Stimulated activated CD4-positive, alpha-beta T cell treated with anti-CD3 and anti-CD28 coated beads, Interleukin-1b, Interleukin-23, amount 100 ng/mL, for 48 hours (primary cell): Measurements from ENCODE around the gene WWP2.
"Not testable (repeated sequence)": the region's sequence is repeated elsewhere in the genome, so short reads cannot be mapped to it uniquely, and the experiment has no call there.

ENCODE experiments used
- DNase-seq: peaks from one replicate; pipeline ENCODE4 v3.0.0-alpha.2; 2020

The WWP2 gene

GRCh38 chr16:69798466-69798865, 36.3 kb downstream of the WWP2 start:
- no peak for DNase-seq

DNA sequence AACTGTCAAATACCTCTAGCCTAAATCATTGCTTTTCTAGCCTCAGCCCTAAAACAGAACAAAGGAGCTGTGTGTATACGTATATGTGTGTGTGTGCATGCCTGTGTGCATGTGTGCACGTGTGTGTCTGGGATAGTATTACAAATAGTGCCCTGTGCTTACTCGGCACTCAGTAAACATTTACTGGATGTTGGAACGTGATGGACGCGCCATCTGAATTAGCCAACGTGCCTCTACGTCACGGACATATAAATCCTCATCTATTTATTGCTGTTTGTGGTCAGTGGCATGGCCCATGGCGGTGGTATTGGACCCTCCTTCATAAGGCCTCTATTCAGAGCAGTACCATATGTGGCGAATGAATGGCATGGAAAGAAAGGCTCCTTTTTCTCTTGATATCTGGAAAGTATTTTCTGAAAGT, 37.5 kb downstream of the WWP2 start:
- DNase-seq = no peak

GRCh38 chr16:69804297-69804696, 42.2 kb downstream of the WWP2 start:
- no peak for DNase-seq

DNA sequence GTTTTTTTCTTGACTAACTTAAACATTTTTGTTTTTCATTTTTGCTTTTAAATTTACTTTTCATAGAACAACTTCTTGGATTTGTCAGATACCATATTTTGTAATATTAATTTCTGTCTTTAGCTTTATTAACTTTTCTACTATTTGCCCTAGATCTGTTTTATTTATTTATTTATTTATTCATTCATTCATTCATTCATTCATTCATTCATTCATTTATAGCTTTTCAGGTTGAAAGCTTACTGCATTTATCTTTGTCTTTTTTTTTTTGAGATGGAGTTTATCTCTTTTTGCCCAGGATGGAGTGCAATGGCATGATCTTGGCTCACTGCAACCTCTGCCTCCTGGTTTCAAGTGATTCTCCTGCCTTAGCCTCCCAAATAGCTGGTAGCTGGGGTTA, 44.6 kb downstream of the WWP2 start:
- not testable (repeated sequence) for DNase-seq

DNA sequence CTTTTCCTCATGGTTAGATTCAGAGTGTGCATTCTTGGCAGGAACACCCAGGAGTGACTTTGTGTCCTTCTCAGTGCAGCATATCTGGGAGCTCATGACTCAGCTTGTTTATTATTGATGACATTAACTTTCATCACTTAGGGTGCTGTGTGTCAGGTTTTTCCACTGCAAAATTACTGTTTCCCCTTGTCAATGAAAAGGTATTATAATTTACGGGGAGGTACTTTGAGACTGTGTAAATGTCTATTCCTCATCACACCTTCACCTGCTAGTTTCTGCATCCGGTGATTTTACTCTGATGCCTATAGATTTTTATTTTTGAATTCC, 50.5 kb downstream of the WWP2 start:
- DNase-seq = no peak

GRCh38 chr16:69814078-69814477, 51.9 kb downstream of the WWP2 start:
- no peak for DNase-seq

GRCh38 chr16:69814561-69814960, 52.4 kb downstream of the WWP2 start:
- no peak for DNase-seq

- DNase-seq = not testable (repeated sequence)
Measured at GRCh38 chr16:69815216-69815883, 53.2 kb downstream of the WWP2 start.

DNA sequence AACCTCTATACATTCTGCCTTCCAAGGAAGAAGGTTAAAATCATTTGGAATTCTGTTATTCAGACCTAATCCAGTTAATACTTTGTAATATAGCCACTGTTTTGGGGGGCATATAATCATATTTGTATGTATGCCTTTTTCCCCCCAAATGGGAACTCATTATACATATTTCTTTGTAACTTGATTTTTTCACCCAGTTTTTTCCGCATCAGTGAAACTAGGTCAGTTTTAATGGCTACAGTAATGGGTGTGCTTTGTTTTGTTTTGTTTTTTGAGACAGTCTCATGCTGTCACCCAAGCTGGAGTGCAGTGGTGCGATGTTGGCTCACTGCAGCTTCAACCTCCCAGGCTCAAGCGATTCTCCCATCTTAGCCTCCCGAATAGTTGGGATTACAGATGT, 54.9 kb downstream of the WWP2 start:
- DNase-seq = no peak

DNA sequence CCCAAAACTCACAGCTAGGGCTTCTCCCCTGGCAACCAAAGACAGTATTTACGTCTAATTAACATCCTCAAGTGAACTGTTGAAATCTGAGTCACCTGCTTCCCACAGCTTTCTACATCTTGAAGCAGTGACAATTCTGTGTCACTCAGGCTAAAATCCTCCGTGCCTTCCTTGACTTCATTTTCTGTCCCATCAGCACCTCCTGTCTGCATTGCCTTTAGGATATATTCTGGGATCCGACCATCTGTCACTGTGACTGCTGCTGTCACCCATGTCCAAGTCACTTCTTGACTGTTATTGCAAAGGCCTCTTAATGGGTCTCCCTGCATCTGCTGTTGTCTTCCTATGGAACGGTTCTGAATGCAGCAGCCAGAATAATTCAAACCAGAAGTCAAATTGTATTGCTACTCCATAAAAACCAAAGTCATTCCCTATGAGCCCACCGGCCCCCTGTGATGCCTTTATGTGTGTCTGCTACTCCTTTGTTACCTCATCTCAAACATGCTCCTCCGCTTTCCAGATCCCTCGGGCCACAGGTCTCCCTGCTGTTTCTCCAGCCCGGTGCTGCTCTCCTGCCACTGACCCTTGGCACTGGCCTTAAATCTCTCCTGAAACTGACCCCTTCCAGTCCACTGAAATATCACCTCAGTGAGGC, 56.9 kb downstream of the WWP2 start:
- DNase-seq = no peak

DNA sequence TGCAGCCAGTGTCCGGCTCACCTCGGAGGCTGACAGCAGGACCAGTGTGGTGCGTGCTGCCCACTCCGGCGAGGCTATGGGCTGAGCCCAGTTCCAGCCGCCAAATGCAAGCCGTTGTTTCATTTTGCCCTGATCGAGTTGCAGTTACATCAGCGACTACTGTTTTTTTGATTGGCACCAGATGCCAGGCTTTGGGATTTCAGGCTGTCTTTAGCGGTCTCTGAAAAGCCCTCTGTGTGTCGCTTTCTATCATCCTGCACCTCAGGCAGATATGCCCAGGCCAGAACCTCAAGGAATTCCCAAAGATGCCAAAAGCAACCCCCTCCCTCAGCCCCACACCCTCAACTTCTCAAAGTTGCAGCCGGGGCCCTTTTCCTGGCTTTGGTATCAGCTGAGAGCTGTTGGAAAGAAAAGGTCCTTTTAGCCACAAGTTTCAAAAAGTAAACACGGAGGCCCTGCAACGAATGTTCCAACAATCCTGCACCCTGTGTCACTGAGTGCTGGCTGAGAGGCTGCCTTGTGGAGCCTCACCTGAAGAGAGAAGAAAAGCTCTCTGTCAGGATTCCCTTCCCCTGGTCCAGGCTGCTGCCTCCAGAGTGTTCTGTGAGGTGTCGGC, 58.9 kb downstream of the WWP2 start:
- no peak for DNase-seq

GRCh38 chr16:69821844-69822173, 59.7 kb downstream of the WWP2 start:
- no peak for DNase-seq

GRCh38 chr16:69822174-69822935, 60.2 kb downstream of the WWP2 start:
- no peak for DNase-seq

DNA sequence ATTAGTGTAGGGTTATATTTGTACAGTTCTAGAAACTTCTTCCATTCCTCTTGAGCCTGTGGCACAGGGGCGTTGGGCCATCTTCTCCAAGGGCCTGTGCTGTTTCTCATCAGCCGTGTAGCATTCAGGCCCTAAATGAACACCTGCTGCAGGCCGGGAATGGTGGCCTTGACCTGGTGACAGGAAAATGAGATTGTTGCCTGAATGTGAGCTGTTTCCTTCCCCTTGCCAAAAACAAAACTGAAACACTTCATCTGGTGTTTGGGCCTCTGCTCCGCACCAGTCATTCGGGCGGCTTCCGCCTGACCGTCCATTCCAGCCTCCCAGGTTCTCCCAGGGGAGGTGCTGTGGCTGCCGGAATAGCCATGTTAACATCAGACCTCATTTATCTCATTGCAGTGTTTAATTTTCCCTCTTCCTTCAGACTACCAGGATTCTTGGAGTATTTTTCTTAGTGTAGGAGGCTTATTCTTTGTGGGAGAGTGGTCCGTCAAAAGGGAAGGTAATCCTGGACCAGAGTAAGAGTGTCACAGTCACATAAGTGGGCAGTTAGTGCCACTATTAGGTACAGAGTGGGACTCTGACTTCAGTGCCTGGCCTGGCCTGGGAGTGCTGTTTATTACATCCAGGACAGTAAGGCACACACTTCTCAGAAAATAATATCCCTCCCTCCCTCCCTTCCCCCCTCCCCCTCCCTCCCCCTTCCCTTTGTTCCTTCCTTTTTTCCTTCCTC, 61.9 kb downstream of the WWP2 start:
- no peak for DNase-seq

- not testable (repeated sequence) for DNase-seq
Measured at GRCh38 chr16:69824564-69825142, 62.5 kb downstream of the WWP2 start.

DNA sequence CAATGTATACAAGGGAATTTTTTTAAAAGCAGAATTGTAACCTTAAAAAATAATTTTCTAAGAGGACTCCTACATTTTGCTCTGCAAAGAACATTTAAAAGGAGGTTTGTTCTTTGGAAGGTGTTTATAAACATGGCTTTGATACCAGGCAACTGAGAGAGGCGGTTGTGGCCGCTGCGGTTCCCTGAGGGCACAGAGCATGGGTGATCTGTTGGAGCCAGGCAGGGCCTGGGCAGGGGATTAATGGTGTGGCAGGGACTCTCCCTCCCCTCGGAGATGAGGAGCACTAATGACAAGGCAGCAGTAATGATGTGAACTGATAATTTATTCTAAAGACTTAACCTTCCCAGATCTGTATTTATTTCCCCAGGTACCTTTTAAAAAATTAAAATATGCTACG, 65.4 kb downstream of the WWP2 start:
- DNase-seq = no peak

GRCh38 chr16:69829338-69829737, 67.2 kb downstream of the WWP2 start:
- DNase-seq = no peak

DNA sequence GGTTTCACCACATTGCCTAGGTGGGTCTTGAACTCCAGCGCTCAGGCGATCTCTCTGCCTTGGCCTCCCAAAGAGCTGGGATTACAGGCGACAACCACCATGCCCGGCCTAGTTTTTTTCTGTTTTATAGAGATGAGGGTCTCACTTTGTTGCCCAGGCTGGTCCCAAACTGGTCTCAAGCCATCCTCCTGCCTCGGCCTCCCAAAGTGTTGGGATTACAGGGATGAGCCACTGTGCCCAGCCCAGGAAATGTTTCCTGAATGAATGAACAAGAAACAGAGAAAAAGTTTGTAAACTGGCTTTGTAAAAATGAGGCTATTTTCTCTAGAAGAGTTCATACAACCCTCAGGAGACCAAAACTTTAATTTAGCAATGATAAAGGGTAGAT, 68.0 kb downstream of the WWP2 start:
- no peak for DNase-seq

GRCh38 chr16:69830534-69831211, 68.5 kb downstream of the WWP2 start:
- DNase-seq = no peak

- no peak for DNase-seq
Measured at GRCh38 chr16:69831212-69832123, 69.3 kb downstream of the WWP2 start.
